Fibroblast of lung (primary cell): ENCODE results near the gene MRPL38. TPM values are rescaled to one million over a fixed set of nuclear protein-coding genes. Genes with fewer than 3 reads are reported as not detected.

Experiments used
- DNase-seq, 2 donors: peaks; one replicate each; pipeline versions ENCODE4 v3.0.0 to v3.0.0-alpha.2; 2010; ENCODE audit warnings: low read depth in 2 of 2
- H2AFZ ChIP-seq: 2 replicates; pipeline ENCODE4 v1.5.1; 2012; ENCODE audit warnings: low read length, control low read depth, inconsistent platforms
- H3K27ac ChIP-seq: 2 replicates; pipeline ENCODE4 v1.5.1; 2011; ENCODE audit warnings: low read length, control low read depth; ENCODE audit not compliant: insufficient read depth
- H3K27me3 ChIP-seq: 2 replicates; pipeline ENCODE4 v1.5.1; 2011; ENCODE audit warnings: mild to moderate bottlenecking, low read length; ENCODE audit not compliant: control insufficient read depth, insufficient read depth
- H3K36me3 ChIP-seq: 2 replicates; pipeline ENCODE4 v1.5.1; 2011; ENCODE audit warnings: low read length; ENCODE audit not compliant: control insufficient read depth, insufficient read depth
- H3K4me1 ChIP-seq: 2 replicates; pipeline ENCODE4 v1.5.1; 2011; ENCODE audit warnings: low read length; ENCODE audit not compliant: control insufficient read depth, insufficient read depth; ENCODE audit errors: extremely low read depth
- H3K4me2 ChIP-seq: 2 replicates; pipeline ENCODE4 v1.5.1; 2011; ENCODE audit warnings: low read length, control low read depth; ENCODE audit not compliant: insufficient read depth; ENCODE audit errors: extremely low read depth
- H3K4me3 ChIP-seq, 4 experiments: fragments of 200-600 bp in 1 of 4; sonication (generic) in 1 of 4; replicated peaks in 1 of 4; 2 replicates each; pipeline ENCODE4 v1.5.1; 2011 to 2016; ENCODE audit warnings: low read length in 4 of 4, low read depth in 3 of 4, mild to moderate bottlenecking in 3 of 4, control low read depth in 2 of 4, inconsistent platforms in 1 of 4, mixed read lengths in 1 of 4; ENCODE audit not compliant: insufficient read depth in 1 of 4; ENCODE audit errors: control extremely low read depth in 1 of 4
- H3K79me2 ChIP-seq: 2 replicates; pipeline ENCODE4 v1.5.1; 2012; ENCODE audit warnings: mild to moderate bottlenecking, low read length, inconsistent platforms; ENCODE audit not compliant: control insufficient read depth, insufficient read depth
- H3K9ac ChIP-seq: 2 replicates; pipeline ENCODE4 v1.5.1; 2011; ENCODE audit warnings: mild to moderate bottlenecking, low read length, control low read depth; ENCODE audit not compliant: insufficient read depth
- H3K9me3 ChIP-seq: 2 replicates; pipeline ENCODE4 v1.5.1; 2012; ENCODE audit warnings: low read depth, low read length; ENCODE audit not compliant: control insufficient read depth, insufficient read depth
- H4K20me1 ChIP-seq: 2 replicates; pipeline ENCODE4 v1.5.1; 2011; ENCODE audit warnings: low read length; ENCODE audit not compliant: control insufficient read depth, insufficient read depth; ENCODE audit errors: extremely low read depth
- EZH2 ChIP-seq: IDR thresholded peaks from 2 replicates; pipeline ENCODE4 v1.5.1; 2012; ENCODE audit warnings: low read length, control low read depth, mild to moderate bottlenecking; ENCODE audit errors: missing control alignments
- polyA plus RNA-seq, 2 donors: library from polyadenylated mRNA; depleted of rRNA in 1 of 2; stranded (reverse) in 1 of 2; unstranded in 1 of 2; fragments of >200 nt; gene quantifications; 2 replicates each; pipeline ENCODE4 v1.2.1, GENCODE V29; 2011 to 2012; ENCODE audit warnings: missing spikeins in 1 of 2
- total RNA-seq: library from RNA; depleted of rRNA; stranded (reverse); fragments of >200 nt; gene quantifications from 2 replicates; pipeline ENCODE4 v1.2.1, GENCODE V29; 2014
- TF ChIP-seq, protein P1 (sequence below), 2 donors: IDR thresholded peaks in 1 of 2; conservative IDR thresholded peaks in 1 of 2; 1 replicate in 1 of 2; 2 replicates in 1 of 2; pipeline ENCODE4 v1.5.1; 2011 to 2012; ENCODE audit warnings: low read length in 2 of 2, control low read depth in 1 of 2, inconsistent platforms in 1 of 2, low read depth in 1 of 2, mild to moderate bottlenecking in 1 of 2

The MRPL38 gene
- total and polyA plus RNA-seq, 2 donors (not counting 1 experiment from before 2014, with no cell fraction given) = 19.3 to 36.0 TPM

- Histone ChIP-seq H3K27me3 (peaks cover 3% of the 10 kb centered on the region), H4K20me1 (no peaks in the 10 kb centered on the region), H3K9ac (no peak overlapping the region), H3K9me3 (no peaks in the 10 kb centered on the region), H3K27ac (no peak overlapping the region), H3K4me1 (peaks cover 27% of the 10 kb centered on the region), H2AFZ (no peak overlapping the region), H3K4me2 (no peak overlapping the region), H3K79me2 (no peaks in the 10 kb centered on the region), H3K4me3 (no peak overlapping the region), H3K36me3 (no peaks in the 10 kb centered on the region)
- no peak for DNase-seq
- TF ChIP-seq, protein P1, sequence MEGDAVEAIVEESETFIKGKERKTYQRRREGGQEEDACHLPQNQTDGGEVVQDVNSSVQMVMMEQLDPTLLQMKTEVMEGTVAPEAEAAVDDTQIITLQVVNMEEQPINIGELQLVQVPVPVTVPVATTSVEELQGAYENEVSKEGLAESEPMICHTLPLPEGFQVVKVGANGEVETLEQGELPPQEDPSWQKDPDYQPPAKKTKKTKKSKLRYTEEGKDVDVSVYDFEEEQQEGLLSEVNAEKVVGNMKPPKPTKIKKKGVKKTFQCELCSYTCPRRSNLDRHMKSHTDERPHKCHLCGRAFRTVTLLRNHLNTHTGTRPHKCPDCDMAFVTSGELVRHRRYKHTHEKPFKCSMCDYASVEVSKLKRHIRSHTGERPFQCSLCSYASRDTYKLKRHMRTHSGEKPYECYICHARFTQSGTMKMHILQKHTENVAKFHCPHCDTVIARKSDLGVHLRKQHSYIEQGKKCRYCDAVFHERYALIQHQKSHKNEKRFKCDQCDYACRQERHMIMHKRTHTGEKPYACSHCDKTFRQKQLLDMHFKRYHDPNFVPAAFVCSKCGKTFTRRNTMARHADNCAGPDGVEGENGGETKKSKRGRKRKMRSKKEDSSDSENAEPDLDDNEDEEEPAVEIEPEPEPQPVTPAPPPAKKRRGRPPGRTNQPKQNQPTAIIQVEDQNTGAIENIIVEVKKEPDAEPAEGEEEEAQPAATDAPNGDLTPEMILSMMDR (conservative IDR thresholded peaks at IDR 0.05 in 1 of 2, IDR thresholded peaks at IDR 0.05 in 1 of 2; ENCODE audit: low read depth in 1 of 2, low read length in 2 of 2) = no peak
- no peak for TF ChIP-seq EZH2
These were observed 28.8 kb downstream of the MRPL38 start for GRCh38 chr17:75875940-75876189.

GRCh38 chr17:75875182-75875939, 29.3 kb downstream of the MRPL38 start:
- Histone ChIP-seq H3K36me3 (no peaks in the 10 kb centered on the region), H3K27me3 (peaks cover 3% of the 10 kb centered on the region), H3K27ac (no peak overlapping the region), H4K20me1 (no peaks in the 10 kb centered on the region), H3K79me2 (no peaks in the 10 kb centered on the region), H3K4me1 (peaks cover 27% of the 10 kb centered on the region), H2AFZ (no peak overlapping the region), H3K9me3 (no peaks in the 10 kb centered on the region), H3K4me3 (no peak overlapping the region), H3K4me2 (no peak overlapping the region), H3K9ac (no peak overlapping the region)
- no peak for DNase-seq
- no peak for TF ChIP-seq EZH2

- H3K27ac ChIP-seq = no peak overlapping the region
- H3K27me3 ChIP-seq = peaks cover 3% of the 10 kb centered on the region
- no peaks in the 10 kb centered on the region for H3K36me3 ChIP-seq
- H3K9ac ChIP-seq = no peak overlapping the region
- H3K4me2 ChIP-seq = no peak overlapping the region
- H3K9me3 ChIP-seq = no peaks in the 10 kb centered on the region
- no peak overlapping the region for H3K4me3 ChIP-seq
- TF ChIP-seq, protein P1 (conservative IDR thresholded peaks at IDR 0.05 in 1 of 2, IDR thresholded peaks at IDR 0.05 in 1 of 2; ENCODE audit: low read depth in 1 of 2, low read length in 2 of 2) = no peak
- TF ChIP-seq EZH2 = no peak
- no peaks in the 10 kb centered on the region for H4K20me1 ChIP-seq
- H3K79me2 ChIP-seq = no peaks in the 10 kb centered on the region
- peaks cover 28% of the 10 kb centered on the region for H3K4me1 ChIP-seq
- no peak overlapping the region for H2AFZ ChIP-seq
- DNase-seq = no peak
These were observed 30.1 kb downstream of the MRPL38 start for GRCh38 chr17:75874323-75875181.
